A673 (cell line): Measurements from ENCODE around the gene KAZN.

Source experiments
- EZH2 ChIP-seq: fragments of 200-600 bp; sonication (generic); IDR thresholded peaks from 2 replicates; pipeline ENCODE4 v1.6.1; 2017; ENCODE audit warnings: borderline replicate concordance, low read depth, mild to moderate bottlenecking, mixed read lengths, antibody characterized with exemption, low read length; ENCODE audit not compliant: poor library complexity, severe bottlenecking
- TF ChIP-seq, protein P1 (sequence below): fragments of 300-800, 200-600 bp; sonication (generic); conservative IDR thresholded peaks from 2 replicates; pipeline ENCODE4 v1.5.1; 2017; ENCODE audit warnings: low read depth, mild to moderate bottlenecking, antibody characterized with exemption, low read length, moderate library complexity, mixed read lengths

GRCh38 chr1:15090373-15090772 is 491.9 kb downstream of the KAZN start:
- TF ChIP-seq, protein P1, sequence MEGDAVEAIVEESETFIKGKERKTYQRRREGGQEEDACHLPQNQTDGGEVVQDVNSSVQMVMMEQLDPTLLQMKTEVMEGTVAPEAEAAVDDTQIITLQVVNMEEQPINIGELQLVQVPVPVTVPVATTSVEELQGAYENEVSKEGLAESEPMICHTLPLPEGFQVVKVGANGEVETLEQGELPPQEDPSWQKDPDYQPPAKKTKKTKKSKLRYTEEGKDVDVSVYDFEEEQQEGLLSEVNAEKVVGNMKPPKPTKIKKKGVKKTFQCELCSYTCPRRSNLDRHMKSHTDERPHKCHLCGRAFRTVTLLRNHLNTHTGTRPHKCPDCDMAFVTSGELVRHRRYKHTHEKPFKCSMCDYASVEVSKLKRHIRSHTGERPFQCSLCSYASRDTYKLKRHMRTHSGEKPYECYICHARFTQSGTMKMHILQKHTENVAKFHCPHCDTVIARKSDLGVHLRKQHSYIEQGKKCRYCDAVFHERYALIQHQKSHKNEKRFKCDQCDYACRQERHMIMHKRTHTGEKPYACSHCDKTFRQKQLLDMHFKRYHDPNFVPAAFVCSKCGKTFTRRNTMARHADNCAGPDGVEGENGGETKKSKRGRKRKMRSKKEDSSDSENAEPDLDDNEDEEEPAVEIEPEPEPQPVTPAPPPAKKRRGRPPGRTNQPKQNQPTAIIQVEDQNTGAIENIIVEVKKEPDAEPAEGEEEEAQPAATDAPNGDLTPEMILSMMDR, result no peak
- no peak for TF ChIP-seq EZH2
